ENCODE results near the gene GDPGP1. TPM values are rescaled to one million over a fixed set of nuclear protein-coding genes. Genes with fewer than 3 reads are reported as not detected.

GDPGP1 gene
- total RNA-seq, 2 donors from 2014 or later: 5.0 to 23.4 TPM

DNA sequence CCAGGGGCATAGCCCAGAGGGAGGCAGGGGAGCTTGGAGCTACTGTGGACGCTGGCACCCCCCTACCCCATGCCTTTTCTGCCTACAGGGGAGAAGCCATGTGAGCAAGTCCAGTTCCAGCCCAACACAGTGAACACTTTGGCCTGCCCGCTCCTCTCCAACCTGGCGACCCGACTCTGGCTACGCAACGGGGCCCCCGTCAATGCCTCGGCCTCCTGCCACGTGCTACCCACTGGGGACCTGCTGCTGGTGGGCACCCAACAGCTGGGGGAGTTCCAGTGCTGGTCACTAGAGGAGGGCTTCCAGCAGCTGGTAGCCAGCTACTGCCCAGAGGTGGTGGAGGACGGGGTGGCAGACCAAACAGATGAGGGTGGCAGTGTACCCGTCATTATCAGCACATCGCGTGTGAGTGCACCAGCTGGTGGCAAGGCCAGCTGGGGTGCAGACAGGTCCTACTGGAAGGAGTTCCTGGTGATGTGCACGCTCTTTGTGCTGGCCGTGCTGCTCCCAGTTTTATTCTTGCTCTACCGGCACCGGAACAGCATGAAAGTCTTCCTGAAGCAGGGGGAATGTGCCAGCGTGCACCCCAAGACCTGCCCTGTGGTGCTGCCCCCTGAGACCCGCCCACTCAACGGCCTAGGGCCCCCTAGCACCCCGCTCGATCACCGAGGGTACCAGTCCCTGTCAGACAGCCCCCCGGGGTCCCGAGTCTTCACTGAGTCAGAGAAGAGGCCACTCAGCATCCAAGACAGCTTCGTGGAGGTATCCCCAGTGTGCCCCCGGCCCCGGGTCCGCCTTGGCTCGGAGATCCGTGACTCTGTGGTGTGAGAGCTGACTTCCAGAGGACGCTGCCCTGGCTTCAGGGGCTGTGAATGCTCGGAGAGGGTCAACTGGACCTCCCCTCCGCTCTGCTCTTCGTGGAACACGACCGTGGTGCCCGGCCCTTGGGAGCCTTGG is 5.9 kb upstream of the GDPGP1 start:
- H3K27me3 ChIP-seq (replicated peaks; ENCODE audit: insufficient read depth): no peaks in the 10 kb centered on the region
- H3K27ac ChIP-seq: no peak overlapping the region
- peaks cover 59% of the 10 kb centered on the region for H3K36me3 ChIP-seq
- TF ChIP-seq, protein P1, sequence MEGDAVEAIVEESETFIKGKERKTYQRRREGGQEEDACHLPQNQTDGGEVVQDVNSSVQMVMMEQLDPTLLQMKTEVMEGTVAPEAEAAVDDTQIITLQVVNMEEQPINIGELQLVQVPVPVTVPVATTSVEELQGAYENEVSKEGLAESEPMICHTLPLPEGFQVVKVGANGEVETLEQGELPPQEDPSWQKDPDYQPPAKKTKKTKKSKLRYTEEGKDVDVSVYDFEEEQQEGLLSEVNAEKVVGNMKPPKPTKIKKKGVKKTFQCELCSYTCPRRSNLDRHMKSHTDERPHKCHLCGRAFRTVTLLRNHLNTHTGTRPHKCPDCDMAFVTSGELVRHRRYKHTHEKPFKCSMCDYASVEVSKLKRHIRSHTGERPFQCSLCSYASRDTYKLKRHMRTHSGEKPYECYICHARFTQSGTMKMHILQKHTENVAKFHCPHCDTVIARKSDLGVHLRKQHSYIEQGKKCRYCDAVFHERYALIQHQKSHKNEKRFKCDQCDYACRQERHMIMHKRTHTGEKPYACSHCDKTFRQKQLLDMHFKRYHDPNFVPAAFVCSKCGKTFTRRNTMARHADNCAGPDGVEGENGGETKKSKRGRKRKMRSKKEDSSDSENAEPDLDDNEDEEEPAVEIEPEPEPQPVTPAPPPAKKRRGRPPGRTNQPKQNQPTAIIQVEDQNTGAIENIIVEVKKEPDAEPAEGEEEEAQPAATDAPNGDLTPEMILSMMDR (IDR thresholded peaks at IDR 0.05): no peak
- no peak for DNase-seq (ENCODE audit: low spot score)
- no peaks in the 10 kb centered on the region for H3K9me3 ChIP-seq
- no peak for ATAC-seq (ENCODE audit: insufficient number of reproducible peaks, low FRiP score, low read depth)
- no peak overlapping the region for H3K4me3 ChIP-seq
- H3K4me1 ChIP-seq (ENCODE audit: control insufficient read depth in 1 of 2, low read depth in 2 of 2): peaks cover 21 to 31% of the 10 kb centered on the region in 2 donors

DNA sequence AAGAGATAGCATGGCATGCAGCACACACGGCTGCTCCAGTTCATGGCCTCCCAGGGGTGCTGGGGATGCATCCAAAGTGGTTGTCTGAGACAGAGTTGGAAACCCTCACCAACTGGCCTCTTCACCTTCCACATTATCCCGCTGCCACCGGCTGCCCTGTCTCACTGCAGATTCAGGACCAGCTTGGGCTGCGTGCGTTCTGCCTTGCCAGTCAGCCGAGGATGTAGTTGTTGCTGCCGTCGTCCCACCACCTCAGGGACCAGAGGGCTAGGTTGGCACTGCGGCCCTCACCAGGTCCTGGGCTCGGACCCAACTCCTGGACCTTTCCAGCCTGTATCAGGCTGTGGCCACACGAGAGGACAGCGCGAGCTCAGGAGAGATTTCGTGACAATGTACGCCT is 5.0 kb upstream of the GDPGP1 start:
- peaks cover 51% of the 10 kb centered on the region for H3K36me3 ChIP-seq
- TF ChIP-seq, protein P1 (IDR thresholded peaks at IDR 0.05): no peak
- no peak overlapping the region for H3K27ac ChIP-seq
- DNase-seq (ENCODE audit: low spot score): no peak
- ATAC-seq (ENCODE audit: insufficient number of reproducible peaks, low FRiP score, low read depth): no peak
- H3K27me3 ChIP-seq (replicated peaks; ENCODE audit: insufficient read depth): no peaks in the 10 kb centered on the region
- H3K4me1 ChIP-seq (ENCODE audit: control insufficient read depth in 1 of 2, low read depth in 2 of 2): peaks cover 21 to 33% of the 10 kb centered on the region in 2 donors
- no peak overlapping the region for H3K4me3 ChIP-seq
- H3K9me3 ChIP-seq: no peaks in the 10 kb centered on the region

DNA sequence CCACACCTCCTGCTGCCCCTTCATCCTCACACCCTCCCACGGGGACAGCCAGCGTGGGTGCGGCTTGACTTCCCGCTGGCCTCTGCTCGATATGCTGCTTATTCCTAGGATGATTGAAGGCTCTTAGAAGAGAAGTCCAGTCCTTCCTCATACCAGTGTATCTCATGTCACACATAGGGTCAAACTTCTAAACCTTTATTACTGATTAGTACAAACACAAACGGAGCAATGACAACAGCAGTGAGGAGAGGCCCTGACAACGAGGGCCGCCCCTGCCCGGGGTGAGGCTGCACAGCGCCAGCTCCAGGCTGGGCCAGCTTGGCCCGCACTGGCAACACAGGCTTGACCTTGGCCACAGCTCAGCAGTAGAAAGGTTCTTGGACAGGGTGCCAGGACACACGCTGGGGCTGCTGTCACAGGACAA is 3.9 kb upstream of the GDPGP1 start:
- no peak for ATAC-seq (ENCODE audit: insufficient number of reproducible peaks, low FRiP score, low read depth)
- no peak overlapping the region for H3K4me3 ChIP-seq
- no peak overlapping the region for H3K27ac ChIP-seq
- peaks cover 39% of the 10 kb centered on the region for H3K36me3 ChIP-seq
- H3K9me3 ChIP-seq: no peaks in the 10 kb centered on the region
- TF ChIP-seq, protein P1 (IDR thresholded peaks at IDR 0.05): no peak
- H3K4me1 ChIP-seq (ENCODE audit: control insufficient read depth in 1 of 2, low read depth in 2 of 2): peaks cover 27 to 39% of the 10 kb centered on the region in 2 donors
- no peak for DNase-seq (ENCODE audit: low spot score)
- H3K27me3 ChIP-seq (replicated peaks; ENCODE audit: insufficient read depth): no peaks in the 10 kb centered on the region

DNA sequence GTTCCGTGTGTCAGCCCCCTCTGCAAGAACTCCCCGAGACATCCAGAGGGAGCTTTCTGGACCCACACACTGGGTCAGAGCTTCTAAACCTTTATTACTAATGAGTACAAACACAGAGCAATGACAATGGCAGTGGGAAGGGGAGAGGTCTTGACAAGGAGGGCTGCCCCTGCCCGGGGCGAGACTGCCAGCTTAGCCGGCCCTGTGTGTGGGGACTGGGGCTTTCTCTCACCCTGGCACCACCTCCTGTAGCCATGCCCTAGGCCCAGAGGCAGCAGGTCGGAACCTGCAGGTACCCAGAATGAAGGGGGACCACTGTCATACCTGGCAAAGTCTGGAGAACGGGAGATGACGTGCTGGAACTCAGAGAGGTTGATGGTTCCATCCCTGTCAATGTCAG is 3.4 kb upstream of the GDPGP1 start:
- no peaks in the 10 kb centered on the region for H3K9me3 ChIP-seq
- DNase-seq (ENCODE audit: low spot score) (no peak), ATAC-seq (ENCODE audit: insufficient number of reproducible peaks, low FRiP score, low read depth) (no peak)
- H3K27ac ChIP-seq: no peak overlapping the region
- H3K4me1 ChIP-seq (ENCODE audit: control insufficient read depth in 1 of 2, low read depth in 2 of 2): peaks cover 27 to 39% of the 10 kb centered on the region in 2 donors
- peaks cover 35% of the 10 kb centered on the region for H3K36me3 ChIP-seq
- H3K4me3 ChIP-seq: no peak overlapping the region
- H3K27me3 ChIP-seq (replicated peaks; ENCODE audit: insufficient read depth): no peaks in the 10 kb centered on the region
- TF ChIP-seq, protein P1 (IDR thresholded peaks at IDR 0.05): no peak
